OCI-LY1 (cell line): ENCODE data around the gene HOXA3.

Experiments used
- H2AFZ ChIP-seq: fragments of 200-600 bp; sonication (generic), shearing (Covaris generic); 2 replicates; pipeline ENCODE4 v1.6.0; 2014; ENCODE audit warnings: antibody characterized with exemption, mild to moderate bottlenecking, low read length
- H3F3A ChIP-seq: fragments of 200-600 bp; sonication (generic), shearing (Covaris generic); 2 replicates; pipeline ENCODE4 v1.6.0; 2014; ENCODE audit warnings: mild to moderate bottlenecking, antibody characterized with exemption, low read length, moderate library complexity; ENCODE audit not compliant: insufficient read depth
- H3K27ac ChIP-seq: fragments of 200-600 bp; sonication (generic); 2 replicates; pipeline ENCODE4 v1.5.1; 2014; ENCODE audit warnings: low read length, mixed run types, mild to moderate bottlenecking, low read depth; ENCODE audit not compliant: poor library complexity, severe bottlenecking
- H3K27me3 ChIP-seq: fragments of 200-600 bp; sonication (generic); 2 replicates; pipeline ENCODE4 v1.6.0; 2014; ENCODE audit warnings: antibody characterized with exemption, mild to moderate bottlenecking, low read length, moderate library complexity; ENCODE audit not compliant: insufficient read depth
- H3K36me3 ChIP-seq: fragments of 200-600 bp; sonication (generic); 2 replicates; pipeline ENCODE4 v1.6.1; 2014; ENCODE audit warnings: mild to moderate bottlenecking, antibody characterized with exemption, low read length, moderate library complexity, mixed read lengths; ENCODE audit not compliant: insufficient read depth
- H3K4me1 ChIP-seq: fragments of 200-600 bp; sonication (generic); 2 replicates; pipeline ENCODE4 v1.5.1; 2014; ENCODE audit warnings: mild to moderate bottlenecking, low read length, moderate library complexity; ENCODE audit not compliant: insufficient read depth, severe bottlenecking
- H3K4me2 ChIP-seq: fragments of 200-600 bp; sonication (generic), shearing (Covaris generic); 2 replicates; pipeline ENCODE4 v1.6.1; 2014; ENCODE audit warnings: low read length
- H3K4me3 ChIP-seq: fragments of 200-600 bp; sonication (generic); 2 replicates; pipeline ENCODE4 v1.5.1; 2014; ENCODE audit warnings: low read length, low read depth, mild to moderate bottlenecking, mixed read lengths; ENCODE audit not compliant: poor library complexity, severe bottlenecking
- H3K79me2 ChIP-seq: fragments of 200-600 bp; shearing (Covaris generic); 2 replicates; pipeline ENCODE4 v1.6.1; 2016; ENCODE audit warnings: mixed run types, low read length, mixed read lengths; ENCODE audit not compliant: insufficient read depth
- H3K9ac ChIP-seq: fragments of 200-600 bp; sonication (generic), shearing (Covaris generic); 2 replicates; pipeline ENCODE4 v1.6.1; 2014; ENCODE audit warnings: mild to moderate bottlenecking, low read length, mixed read lengths
- H3K9me2 ChIP-seq: fragments of 200-600 bp; sonication (generic), shearing (Covaris generic); 2 replicates; pipeline ENCODE4 v1.6.1; 2014; ENCODE audit warnings: low read depth, mild to moderate bottlenecking, low read length, mixed read lengths
- H3K9me3 ChIP-seq: fragments of 200-600 bp; shearing (Covaris generic); 2 replicates; pipeline ENCODE4 v1.6.1; 2014; ENCODE audit warnings: low read length, mixed read lengths
- H4K20me1 ChIP-seq: fragments of 200-600 bp; sonication (generic), shearing (Covaris generic); 2 replicates; pipeline ENCODE4 v1.6.0; 2016; ENCODE audit warnings: mild to moderate bottlenecking, low read length; ENCODE audit not compliant: insufficient read depth
- EZH2 ChIP-seq: fragments of 200-600 bp; sonication (generic), shearing (Covaris generic); IDR thresholded peaks from 2 replicates; pipeline ENCODE4 v1.8.0; 2017; ENCODE audit warnings: borderline replicate concordance, mixed run types, mild to moderate bottlenecking, antibody characterized with exemption, low read length, moderate library complexity, mixed read lengths
- TF ChIP-seq, protein P1 (sequence below): fragments of 200-600 bp; sonication (generic), shearing (Covaris generic); IDR thresholded peaks from 2 replicates; pipeline ENCODE4 v1.5.1; 2017; ENCODE audit warnings: mild to moderate bottlenecking, antibody characterized with exemption, low read length, moderate library complexity, mixed read lengths

The HOXA3 gene

DNA sequence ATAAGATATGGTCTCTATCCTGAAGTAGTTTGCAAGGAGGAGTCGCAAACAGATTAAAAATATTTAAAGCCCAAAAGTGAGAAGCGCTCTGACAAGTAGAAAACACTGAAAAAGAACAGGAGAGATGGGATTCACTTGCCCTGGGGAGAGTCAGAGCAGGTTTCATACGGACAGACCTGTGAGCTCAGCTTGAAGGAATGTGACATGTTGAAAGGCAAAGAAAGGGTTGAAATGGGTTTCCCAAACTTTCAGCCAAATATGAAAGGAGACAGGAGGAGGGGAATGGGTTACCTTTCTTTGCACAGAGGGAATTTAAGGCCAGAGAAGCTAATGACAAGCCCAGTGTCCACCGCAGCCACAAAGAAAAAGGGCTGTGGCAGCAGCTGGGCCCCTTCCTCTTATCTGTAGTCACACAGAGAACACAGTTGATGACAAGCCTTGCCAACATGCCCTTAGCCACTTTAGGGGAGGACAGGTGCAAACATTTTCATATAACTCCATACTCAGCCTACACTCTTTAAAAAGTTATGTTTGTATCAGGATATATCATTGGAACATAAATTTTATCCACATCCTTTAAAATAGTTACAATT is 71.4 kb downstream of the HOXA3 start:
- no peak overlapping the region for H2AFZ ChIP-seq
- TF ChIP-seq, protein P1, sequence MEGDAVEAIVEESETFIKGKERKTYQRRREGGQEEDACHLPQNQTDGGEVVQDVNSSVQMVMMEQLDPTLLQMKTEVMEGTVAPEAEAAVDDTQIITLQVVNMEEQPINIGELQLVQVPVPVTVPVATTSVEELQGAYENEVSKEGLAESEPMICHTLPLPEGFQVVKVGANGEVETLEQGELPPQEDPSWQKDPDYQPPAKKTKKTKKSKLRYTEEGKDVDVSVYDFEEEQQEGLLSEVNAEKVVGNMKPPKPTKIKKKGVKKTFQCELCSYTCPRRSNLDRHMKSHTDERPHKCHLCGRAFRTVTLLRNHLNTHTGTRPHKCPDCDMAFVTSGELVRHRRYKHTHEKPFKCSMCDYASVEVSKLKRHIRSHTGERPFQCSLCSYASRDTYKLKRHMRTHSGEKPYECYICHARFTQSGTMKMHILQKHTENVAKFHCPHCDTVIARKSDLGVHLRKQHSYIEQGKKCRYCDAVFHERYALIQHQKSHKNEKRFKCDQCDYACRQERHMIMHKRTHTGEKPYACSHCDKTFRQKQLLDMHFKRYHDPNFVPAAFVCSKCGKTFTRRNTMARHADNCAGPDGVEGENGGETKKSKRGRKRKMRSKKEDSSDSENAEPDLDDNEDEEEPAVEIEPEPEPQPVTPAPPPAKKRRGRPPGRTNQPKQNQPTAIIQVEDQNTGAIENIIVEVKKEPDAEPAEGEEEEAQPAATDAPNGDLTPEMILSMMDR: no peak
- TF ChIP-seq EZH2: no peak
- H3K4me2 ChIP-seq: no peak overlapping the region

DNA sequence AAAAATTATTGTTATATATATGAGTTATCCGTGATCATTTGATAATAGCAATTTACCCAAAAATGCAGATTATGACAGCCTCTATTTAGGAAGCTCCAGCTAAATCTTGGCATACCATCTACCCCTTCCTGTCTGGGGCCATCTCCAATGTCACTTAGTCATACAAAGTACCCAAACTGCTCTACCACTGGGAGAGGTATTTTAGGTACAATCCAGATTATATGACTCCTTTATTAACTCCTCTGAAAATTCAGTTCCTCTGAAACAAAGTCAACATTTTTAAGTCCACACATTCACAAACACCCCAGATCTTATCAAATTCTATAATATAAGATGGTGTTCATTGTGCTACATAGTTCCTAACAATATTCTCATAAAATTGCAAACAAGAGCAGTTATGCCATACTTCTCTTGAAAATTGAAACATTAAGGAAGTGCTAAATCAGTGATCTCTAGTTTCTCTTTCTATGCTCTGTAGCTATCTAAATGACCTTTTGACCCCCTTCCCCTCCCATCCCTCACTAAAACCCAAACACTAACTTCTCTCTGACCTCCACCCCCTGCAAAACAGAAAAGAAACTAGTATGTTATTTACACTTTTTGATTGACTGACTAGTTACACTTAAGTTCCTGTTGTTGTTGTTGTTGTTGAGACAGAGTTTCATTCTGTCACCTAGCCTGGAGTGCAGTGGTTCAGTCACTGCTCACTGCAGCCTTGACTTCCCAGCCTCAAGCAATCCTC is 73.0 kb downstream of the HOXA3 start:
- Histone ChIP-seq H3K9ac (no peak overlapping the region), H3K9me3 (no peaks in the 10 kb centered on the region), H3K27me3 (no peaks in the 10 kb centered on the region), H3K36me3 (no peaks in the 10 kb centered on the region), H3K79me2 (no peaks in the 10 kb centered on the region), H3K4me1 (no peaks in the 10 kb centered on the region), H3K4me3 (no peak overlapping the region), H2AFZ (no peak overlapping the region), H4K20me1 (no peaks in the 10 kb centered on the region), H3F3A (no peaks in the 10 kb centered on the region), H3K27ac (no peak overlapping the region), H3K9me2 (no peaks in the 10 kb centered on the region), H3K4me2 (no peak overlapping the region)
- no peak for TF ChIP-seq EZH2
- TF ChIP-seq, protein P1: no peak

More for the DNA sequence above, 71.4 kb downstream of the HOXA3 start:
- no peak overlapping the region for H3K9ac ChIP-seq
- no peak overlapping the region for H3K4me3 ChIP-seq
- no peaks in the 10 kb centered on the region for H3F3A ChIP-seq
- no peaks in the 10 kb centered on the region for H3K36me3 ChIP-seq
- H3K9me3 ChIP-seq: no peaks in the 10 kb centered on the region
- H4K20me1 ChIP-seq: no peaks in the 10 kb centered on the region
- no peak overlapping the region for H3K27ac ChIP-seq
- H3K27me3 ChIP-seq: no peaks in the 10 kb centered on the region
- H3K9me2 ChIP-seq: no peaks in the 10 kb centered on the region
- H3K79me2 ChIP-seq: no peaks in the 10 kb centered on the region
- no peaks in the 10 kb centered on the region for H3K4me1 ChIP-seq

DNA sequence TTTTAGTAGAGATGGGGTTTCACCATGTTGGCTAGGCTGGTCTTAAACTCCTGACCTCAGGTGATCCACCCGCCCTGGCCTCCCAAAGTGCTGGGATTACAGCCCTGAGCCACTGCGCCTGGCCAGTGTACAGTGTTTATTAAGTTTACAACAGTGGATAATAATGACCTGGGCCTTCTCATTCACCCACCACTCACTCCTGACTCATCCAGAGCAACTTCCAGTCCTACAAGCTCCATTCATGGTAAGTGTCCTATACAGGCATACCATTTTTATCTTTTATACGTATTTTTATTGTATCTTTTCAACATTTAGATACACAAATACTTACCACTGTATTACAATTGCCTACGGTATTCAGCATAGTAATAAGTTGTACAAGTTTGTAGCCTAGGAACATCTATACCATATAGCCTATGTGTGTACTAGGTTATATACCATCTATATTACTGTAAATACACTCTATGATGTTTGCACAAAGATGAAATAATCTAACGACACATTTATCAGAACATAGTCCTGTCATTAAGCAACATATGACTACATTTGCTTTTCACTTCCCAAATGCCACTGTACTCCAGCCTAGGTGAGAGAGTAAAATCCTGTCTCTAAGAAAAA is 73.7 kb downstream of the HOXA3 start:
- Histone ChIP-seq H3F3A (no peaks in the 10 kb centered on the region), H3K4me2 (no peak overlapping the region)
- TF ChIP-seq, protein P1: no peak
- no peak for TF ChIP-seq EZH2

More for the DNA sequence above, 73.7 kb downstream of the HOXA3 start:
- Histone ChIP-seq H3K27me3 (no peaks in the 10 kb centered on the region), H3K36me3 (no peaks in the 10 kb centered on the region), H4K20me1 (no peaks in the 10 kb centered on the region), H2AFZ (no peak overlapping the region), H3K9ac (no peak overlapping the region), H3K9me2 (no peaks in the 10 kb centered on the region), H3K4me3 (no peak overlapping the region), H3K79me2 (no peaks in the 10 kb centered on the region), H3K27ac (no peak overlapping the region), H3K9me3 (no peaks in the 10 kb centered on the region), H3K4me1 (no peaks in the 10 kb centered on the region)
